ENCODE data around the gene WWC2. TPM values are rescaled to one million over a fixed set of nuclear protein-coding genes. Genes with fewer than 3 reads are reported as not detected.
"Not testable (repeated sequence)": the region's sequence is repeated elsewhere in the genome, so short reads cannot be mapped to it uniquely, and the experiment has no call there.

Gene WWC2
- polyA plus RNA-seq, 3 donors = 54.0 to 71.8 (median 55.6) TPM

- DNase-seq (ENCODE audit: extremely low read depth in 1 of 11, low read depth in 9 of 11, low spot score in 4 of 11) = no peak
Observed at GRCh38 chr4:183130328-183131155, 31.5 kb downstream of the WWC2 start.

GRCh38 chr4:183132081-183132480 lies 33.0 kb downstream of the WWC2 start:
- no peak for DNase-seq (ENCODE audit: extremely low read depth in 1 of 11, low read depth in 9 of 11, low spot score in 4 of 11)

GRCh38 chr4:183132865-183133264 lies 33.8 kb downstream of the WWC2 start:
- DNase-seq (ENCODE audit: extremely low read depth in 1 of 11, low read depth in 9 of 11, low spot score in 4 of 11) = no peak

- DNase-seq (ENCODE audit: extremely low read depth in 1 of 11, low read depth in 9 of 11, low spot score in 4 of 11) = no peak
Observed at GRCh38 chr4:183136855-183137254, 37.8 kb downstream of the WWC2 start.

GRCh38 chr4:183139058-183139750 lies 40.1 kb downstream of the WWC2 start:
- no peak for DNase-seq (ENCODE audit: extremely low read depth in 1 of 11, low read depth in 9 of 11, low spot score in 4 of 11)

- DNase-seq (ENCODE audit: extremely low read depth in 1 of 11, low read depth in 9 of 11, low spot score in 4 of 11) = no peak
Observed at GRCh38 chr4:183139972-183140570, 41.0 kb downstream of the WWC2 start.

- DNase-seq (ENCODE audit: extremely low read depth in 1 of 11, low read depth in 9 of 11, low spot score in 4 of 11) = no peak
Observed at GRCh38 chr4:183140911-183141320, 41.9 kb downstream of the WWC2 start.

GRCh38 chr4:183141997-183142396 lies 42.9 kb downstream of the WWC2 start:
- no peak for DNase-seq (ENCODE audit: extremely low read depth in 1 of 11, low read depth in 9 of 11, low spot score in 4 of 11)

- no peak for DNase-seq (ENCODE audit: extremely low read depth in 1 of 11, low read depth in 9 of 11, low spot score in 4 of 11)
Observed at GRCh38 chr4:183142571-183143550, 43.8 kb downstream of the WWC2 start.

GRCh38 chr4:183144787-183145186 lies 45.7 kb downstream of the WWC2 start:
- no peak for DNase-seq (ENCODE audit: extremely low read depth in 1 of 11, low read depth in 9 of 11, low spot score in 4 of 11)

GRCh38 chr4:183145773-183146172 lies 46.7 kb downstream of the WWC2 start:
- no peak for DNase-seq (ENCODE audit: extremely low read depth in 1 of 11, low read depth in 9 of 11, low spot score in 4 of 11)

- no peak for DNase-seq (ENCODE audit: extremely low read depth in 1 of 11, low read depth in 9 of 11, low spot score in 4 of 11)
Observed at GRCh38 chr4:183146478-183146877, 47.4 kb downstream of the WWC2 start.

GRCh38 chr4:183147196-183147595 lies 48.1 kb downstream of the WWC2 start:
- DNase-seq (ENCODE audit: extremely low read depth in 1 of 11, low read depth in 9 of 11, low spot score in 4 of 11) = no peak

GRCh38 chr4:183147983-183148382 lies 48.9 kb downstream of the WWC2 start:
- DNase-seq (ENCODE audit: extremely low read depth in 1 of 11, low read depth in 9 of 11, low spot score in 4 of 11) = no peak

GRCh38 chr4:183149616-183150539 lies 50.8 kb downstream of the WWC2 start:
- no peak for DNase-seq (ENCODE audit: extremely low read depth in 1 of 11, low read depth in 9 of 11, low spot score in 4 of 11)

- not testable (repeated sequence) for DNase-seq (ENCODE audit: extremely low read depth in 1 of 11, low read depth in 9 of 11, low spot score in 4 of 11)
Observed at GRCh38 chr4:183150664-183151063, 51.6 kb downstream of the WWC2 start.

- not testable (repeated sequence) for DNase-seq (ENCODE audit: extremely low read depth in 1 of 11, low read depth in 9 of 11, low spot score in 4 of 11)
Observed at GRCh38 chr4:183152232-183152631, 53.2 kb downstream of the WWC2 start.

Data from renal cortex interstitium (tissue), 11 donors.